Mesendoderm (in vitro differentiated cells): ENCODE data around the gene DOCK11.

Experiments
- DNase-seq: peaks from one replicate; pipeline ENCODE4 v3.0.0; 2013
- H2AK5ac ChIP-seq: 2 replicates; pipeline ENCODE4 v1.6.1; 2013; ENCODE audit warnings: low read length, inconsistent platforms
- H2BK120ac ChIP-seq: 2 replicates; pipeline ENCODE4 v1.6.1; 2013; ENCODE audit warnings: low read depth, mild to moderate bottlenecking, low read length, moderate library complexity, mixed read lengths
- H2BK15ac ChIP-seq: replicated peaks from 2 replicates; pipeline ENCODE4 v1.6.1; 2013; ENCODE audit warnings: low read depth, mild to moderate bottlenecking, moderate library complexity
- H2BK5ac ChIP-seq: 2 replicates; pipeline ENCODE4 v1.6.1; 2013; ENCODE audit warnings: low read length, inconsistent platforms
- H3K18ac ChIP-seq: 2 replicates; pipeline ENCODE4 v1.6.1; 2013; ENCODE audit warnings: mild to moderate bottlenecking, low read length, mixed read lengths
- H3K23ac ChIP-seq: one replicate; pipeline ENCODE4 v1.6.1; 2013; ENCODE audit warnings: low read length
- H3K27ac ChIP-seq: 2 replicates; pipeline ENCODE4 v1.5.1; 2013; ENCODE audit warnings: low read depth, mild to moderate bottlenecking, inconsistent platforms, low read length, moderate library complexity
- H3K27me3 ChIP-seq: 2 replicates; pipeline ENCODE4 v1.6.1; 2013; ENCODE audit warnings: low read length, control low read depth, mild to moderate bottlenecking, inconsistent platforms; ENCODE audit not compliant: insufficient read depth, poor library complexity
- H3K36me3 ChIP-seq: 2 replicates; pipeline ENCODE4 v1.6.1; 2013; ENCODE audit warnings: low read length, inconsistent platforms; ENCODE audit not compliant: control insufficient read depth, insufficient read depth
- H3K4ac ChIP-seq: one replicate; pipeline ENCODE4 v1.6.1; 2013; ENCODE audit warnings: low read depth, mild to moderate bottlenecking, low read length, moderate library complexity
- H3K4me1 ChIP-seq: 2 replicates; pipeline ENCODE4 v1.6.1; 2013; ENCODE audit warnings: low read depth, low read length, inconsistent platforms; ENCODE audit not compliant: control insufficient read depth
- H3K4me2 ChIP-seq: 2 replicates; pipeline ENCODE4 v1.6.1; 2013; ENCODE audit warnings: low read length
- H3K4me3 ChIP-seq: 2 replicates; pipeline ENCODE4 v1.5.1; 2013; ENCODE audit warnings: mild to moderate bottlenecking, low read length
- H3K56ac ChIP-seq: one replicate; pipeline ENCODE4 v1.6.1; 2013; ENCODE audit warnings: low read length
- H3K79me1 ChIP-seq: 2 replicates; pipeline ENCODE4 v1.6.1; 2013; ENCODE audit warnings: low read length, inconsistent platforms
- H3K79me2 ChIP-seq: 2 replicates; pipeline ENCODE4 v1.6.1; 2013; ENCODE audit warnings: mild to moderate bottlenecking, low read length; ENCODE audit not compliant: control insufficient read depth, insufficient read depth
- H3K9ac ChIP-seq: 2 replicates; pipeline ENCODE4 v1.6.1; 2013; ENCODE audit warnings: low read length, inconsistent platforms
- H4K5ac ChIP-seq: one replicate; pipeline ENCODE4 v1.6.1; 2013; ENCODE audit warnings: low read length
- H4K8ac ChIP-seq: one replicate; pipeline ENCODE4 v1.6.1; 2013; ENCODE audit warnings: low read depth, mild to moderate bottlenecking, control low read depth, low read length, moderate library complexity
- WGBS: extraction: QIAGEN DNeasy Blood & Tissue Kit; methylation state at CpG from one replicate; pipeline ENCODE4 v1.1.7; 2013; ENCODE audit warnings: low lambda C conversion rate, missing lambda C conversion rate; ENCODE audit not compliant: insufficient coverage; ENCODE audit errors: extremely low coverage; 5-methylcytosine and 5-hydroxymethylcytosine counted together

Gene DOCK11

GRCh38 chrX:118496763-118497079, 1.1 kb downstream of the DOCK11 start:
- no peak overlapping the region for H4K5ac ChIP-seq
- no CpG with 5 or more reads among the region's 13 CpGs for WGBS
- no peak overlapping the region for H3K4me3 ChIP-seq
- H3K36me3 ChIP-seq = no peaks in the 10 kb centered on the region
- no peak overlapping the region for H2BK15ac ChIP-seq
- no peak overlapping the region for H2BK5ac ChIP-seq
- peak overlapping the region; percentile 38 for H3K4me2 ChIP-seq
- H3K27ac ChIP-seq = no peak overlapping the region
- no peak overlapping the region for H2BK120ac ChIP-seq
- no peak overlapping the region for H3K9ac ChIP-seq
- H4K8ac ChIP-seq = no peak overlapping the region
- no peak for DNase-seq
- H3K79me2 ChIP-seq = no peaks in the 10 kb centered on the region
- peak overlapping the region; percentile 9 for H3K56ac ChIP-seq
- H3K23ac ChIP-seq = no peak overlapping the region
- H3K4ac ChIP-seq = no peak overlapping the region
- no peak overlapping the region for H2AK5ac ChIP-seq
- no peaks in the 10 kb centered on the region for H3K79me1 ChIP-seq
- no peaks in the 10 kb centered on the region for H3K4me1 ChIP-seq
- no peak overlapping the region for H3K18ac ChIP-seq
- H3K27me3 ChIP-seq = peaks cover 3% of the 10 kb centered on the region

GRCh38 chrX:118497180-118497818, 1.7 kb downstream of the DOCK11 start:
- Histone ChIP-seq H3K27ac (no peak overlapping the region), H3K27me3 (peaks cover 3% of the 10 kb centered on the region), H2BK5ac (no peak overlapping the region), H3K4me1 (no peaks in the 10 kb centered on the region), H3K79me2 (no peaks in the 10 kb centered on the region), H2AK5ac (no peak overlapping the region), H2BK15ac (no peak overlapping the region), H3K23ac (no peak overlapping the region), H3K4me2 (no peak overlapping the region), H3K9ac (no peak overlapping the region), H3K18ac (no peak overlapping the region), H3K36me3 (no peaks in the 10 kb centered on the region), H3K4me3 (no peak overlapping the region), H4K5ac (no peak overlapping the region), H3K56ac (no peak overlapping the region), H3K79me1 (no peaks in the 10 kb centered on the region), H2BK120ac (no peak overlapping the region), H3K4ac (no peak overlapping the region), H4K8ac (no peak overlapping the region)
- WGBS = no CpG with 5 or more reads among the region's 7 CpGs
- DNase-seq = no peak

GRCh38 chrX:118498351-118498750, 2.7 kb downstream of the DOCK11 start:
- H2BK15ac ChIP-seq = no peak overlapping the region
- no CpG with 5 or more reads among the region's 3 CpGs for WGBS
- H3K4me1 ChIP-seq = no peaks in the 10 kb centered on the region
- H2BK120ac ChIP-seq = no peak overlapping the region
- no peak overlapping the region for H3K18ac ChIP-seq
- no peak overlapping the region for H4K5ac ChIP-seq
- H3K36me3 ChIP-seq = no peaks in the 10 kb centered on the region
- H3K79me1 ChIP-seq = no peaks in the 10 kb centered on the region
- no peak overlapping the region for H3K27ac ChIP-seq
- H4K8ac ChIP-seq = no peak overlapping the region
- H3K9ac ChIP-seq = no peak overlapping the region
- peaks cover 3% of the 10 kb centered on the region for H3K27me3 ChIP-seq
- no peak overlapping the region for H3K23ac ChIP-seq
- H3K79me2 ChIP-seq = no peaks in the 10 kb centered on the region
- no peak overlapping the region for H2AK5ac ChIP-seq
- H3K56ac ChIP-seq = no peak overlapping the region
- no peak for DNase-seq
- H3K4ac ChIP-seq = no peak overlapping the region
- H3K4me2 ChIP-seq = no peak overlapping the region
- H3K4me3 ChIP-seq = no peak overlapping the region
- no peak overlapping the region for H2BK5ac ChIP-seq

GRCh38 chrX:118498755-118499154, 3.1 kb downstream of the DOCK11 start:
- no peak overlapping the region for H2BK120ac ChIP-seq
- no peak overlapping the region for H3K4ac ChIP-seq
- no peak overlapping the region for H4K8ac ChIP-seq
- H2AK5ac ChIP-seq = no peak overlapping the region
- peaks cover 3% of the 10 kb centered on the region for H3K27me3 ChIP-seq
- no peaks in the 10 kb centered on the region for H3K36me3 ChIP-seq
- H3K4me1 ChIP-seq = no peaks in the 10 kb centered on the region
- WGBS = no CpG with 5 or more reads among the region's 2 CpGs
- DNase-seq = no peak
- no peaks in the 10 kb centered on the region for H3K79me2 ChIP-seq
- no peak overlapping the region for H2BK15ac ChIP-seq
- H3K4me3 ChIP-seq = no peak overlapping the region
- no peak overlapping the region for H3K4me2 ChIP-seq
- no peak overlapping the region for H3K27ac ChIP-seq
- H2BK5ac ChIP-seq = no peak overlapping the region
- no peaks in the 10 kb centered on the region for H3K79me1 ChIP-seq
- no peak overlapping the region for H3K23ac ChIP-seq
- H3K9ac ChIP-seq = no peak overlapping the region
- no peak overlapping the region for H4K5ac ChIP-seq
- no peak overlapping the region for H3K18ac ChIP-seq
- no peak overlapping the region for H3K56ac ChIP-seq

- H2AK5ac ChIP-seq = no peak overlapping the region
- H3K4me1 ChIP-seq = no peaks in the 10 kb centered on the region
- DNase-seq = peak; percentile 61
- H3K56ac ChIP-seq = peak overlapping the region; percentile 56
- no peak overlapping the region for H3K4me3 ChIP-seq
- H4K8ac ChIP-seq = no peak overlapping the region
- H3K27ac ChIP-seq = no peak overlapping the region
- no peaks in the 10 kb centered on the region for H3K36me3 ChIP-seq
- no peak overlapping the region for H2BK120ac ChIP-seq
- WGBS = no CpG with 5 or more reads among the region's 15 CpGs
- no peaks in the 10 kb centered on the region for H3K79me2 ChIP-seq
- no peaks in the 10 kb centered on the region for H3K79me1 ChIP-seq
- H3K4me2 ChIP-seq = no peak overlapping the region
- no peak overlapping the region for H3K18ac ChIP-seq
- H2BK15ac ChIP-seq = no peak overlapping the region
- peaks cover 3% of the 10 kb centered on the region for H3K27me3 ChIP-seq
- H3K9ac ChIP-seq = no peak overlapping the region
- no peak overlapping the region for H3K4ac ChIP-seq
- no peak overlapping the region for H3K23ac ChIP-seq
- no peak overlapping the region for H4K5ac ChIP-seq
- no peak overlapping the region for H2BK5ac ChIP-seq
These were observed 3.7 kb downstream of the DOCK11 start for GRCh38 chrX:118499295-118499694.

- Histone ChIP-seq H3K4me1 (no peaks in the 10 kb centered on the region), H3K18ac (no peak overlapping the region), H3K9ac (no peak overlapping the region), H3K4me3 (no peak overlapping the region), H2BK15ac (no peak overlapping the region), H4K8ac (no peak overlapping the region), H3K4ac (no peak overlapping the region), H2BK5ac (no peak overlapping the region), H4K5ac (no peak overlapping the region), H2AK5ac (no peak overlapping the region), H3K79me2 (no peaks in the 10 kb centered on the region), H3K79me1 (no peaks in the 10 kb centered on the region), H3K36me3 (no peaks in the 10 kb centered on the region), H3K27ac (no peak overlapping the region), H2BK120ac (no peak overlapping the region), H3K56ac (no peak overlapping the region), H3K4me2 (no peak overlapping the region), H3K23ac (no peak overlapping the region), H3K27me3 (peaks cover 2% of the 10 kb centered on the region)
- WGBS = no CpG with 5 or more reads among the region's 6 CpGs
- no peak for DNase-seq
These were observed 6.7 kb downstream of the DOCK11 start for GRCh38 chrX:118502161-118502789.
